ENCODE data around the gene BTG1.

Gene BTG1

DNA sequence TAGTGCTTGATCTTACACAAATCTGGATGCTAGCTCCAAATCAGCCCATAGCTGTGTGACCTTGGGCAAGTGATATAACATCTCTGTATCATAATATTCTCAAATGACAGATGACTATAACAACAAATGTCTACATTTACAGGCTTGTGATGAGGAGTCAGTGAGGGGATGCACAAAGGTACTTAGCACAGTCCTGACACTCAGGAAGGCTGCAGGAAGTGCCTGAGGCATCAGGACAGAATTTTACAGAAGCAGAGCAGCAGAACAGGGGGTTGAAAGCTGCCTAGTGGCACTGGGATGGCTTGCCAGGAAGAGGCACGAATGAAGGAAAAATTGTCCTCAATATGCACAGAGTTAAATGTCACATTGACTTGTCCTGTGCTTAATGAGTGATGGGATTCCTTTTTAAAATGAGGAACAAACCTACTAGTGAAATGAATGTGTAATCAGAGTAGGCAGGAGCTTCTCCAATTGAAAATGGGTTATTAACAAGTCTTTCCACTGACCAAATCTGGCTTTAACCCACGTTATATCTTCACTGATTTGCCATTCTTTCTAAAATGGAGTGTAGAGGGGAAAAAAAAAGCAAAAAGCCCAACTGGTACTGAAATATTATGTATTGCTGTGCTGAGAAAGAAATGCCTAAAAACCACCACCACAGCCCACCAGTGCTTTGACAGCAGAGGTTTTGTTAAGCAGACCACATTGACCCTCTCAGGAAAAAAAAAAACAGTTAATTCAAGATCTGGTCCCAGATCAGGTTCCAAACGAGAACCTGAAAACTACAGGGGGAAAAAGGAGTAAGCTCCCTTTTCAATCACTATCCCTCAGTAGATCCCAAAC lies 11.6 kb downstream of the BTG1 start:
- no peak for DNase-seq (ENCODE audit: low read depth in 1 of 2, low spot score in 1 of 2)

DNA sequence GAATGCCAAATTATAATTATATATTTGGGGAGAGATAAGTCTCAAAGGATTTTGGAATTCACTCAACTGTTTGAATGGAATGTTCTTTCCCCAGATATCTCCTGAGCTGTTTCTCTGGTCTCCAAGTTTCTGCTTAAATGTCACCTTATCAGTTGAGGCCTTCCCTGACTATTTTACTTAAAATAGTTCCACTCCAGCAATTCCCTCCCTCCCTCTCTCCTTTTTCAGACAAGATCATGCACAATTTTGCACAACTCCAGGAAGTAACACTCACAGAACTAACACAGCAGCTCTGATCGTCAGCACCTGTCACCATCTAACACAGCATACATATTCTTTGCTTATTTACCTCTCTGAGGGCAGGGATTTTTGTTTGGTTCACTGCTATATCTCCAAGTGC lies 12.5 kb downstream of the BTG1 start:
- no peak for DNase-seq (ENCODE audit: low read depth in 1 of 2, low spot score in 1 of 2)

- DNase-seq (ENCODE audit: low read depth in 1 of 2, low spot score in 1 of 2): no peak
These were observed 13.4 kb downstream of the BTG1 start for GRCh38 chr12:92132288-92132687.

DNA sequence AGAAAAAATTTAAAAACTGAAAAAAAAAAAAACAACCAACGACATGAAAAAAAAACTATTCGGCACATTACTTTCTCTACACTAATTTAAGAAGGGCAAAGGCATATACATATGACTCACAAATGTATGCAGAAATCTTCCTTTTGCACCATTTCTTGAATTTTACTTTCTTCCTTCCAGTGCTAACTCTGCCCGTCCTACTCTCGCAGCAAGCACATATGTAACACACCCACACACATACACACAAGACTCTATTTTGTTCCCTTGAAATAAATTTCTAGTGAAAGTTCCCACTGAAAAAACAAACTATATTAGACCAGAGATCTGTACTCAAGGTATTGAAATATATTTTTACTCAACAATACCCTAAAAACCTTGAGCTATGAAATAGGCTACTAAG lies 14.6 kb downstream of the BTG1 start:
- no peak for DNase-seq (ENCODE audit: low read depth in 1 of 2, low spot score in 1 of 2)

GRCh38 chr12:92129609-92130008 lies 16.0 kb downstream of the BTG1 start:
- no peak for DNase-seq (ENCODE audit: low read depth in 1 of 2, low spot score in 1 of 2)

GRCh38 chr12:92128612-92129011 lies 17.0 kb downstream of the BTG1 start:
- DNase-seq (ENCODE audit: low read depth in 1 of 2, low spot score in 1 of 2): no peak

DNA sequence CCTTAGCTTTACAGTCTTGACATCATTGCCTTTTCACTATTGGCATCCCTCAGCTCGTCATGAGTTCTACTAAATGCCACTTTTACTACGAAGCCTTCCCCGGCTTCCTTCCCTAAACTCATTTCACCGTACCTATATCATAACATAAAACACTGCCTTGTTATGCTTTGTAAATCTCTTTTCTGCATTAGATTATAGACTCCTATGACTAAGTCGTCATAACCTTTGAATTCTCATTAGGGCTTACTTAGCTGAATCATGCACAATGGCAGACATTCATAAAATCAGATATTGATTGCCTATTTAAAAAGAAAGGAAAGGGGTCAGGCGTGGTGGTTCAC lies 21.0 kb downstream of the BTG1 start:
- DNase-seq (ENCODE audit: low read depth in 1 of 2, low spot score in 1 of 2): no peak

DNA sequence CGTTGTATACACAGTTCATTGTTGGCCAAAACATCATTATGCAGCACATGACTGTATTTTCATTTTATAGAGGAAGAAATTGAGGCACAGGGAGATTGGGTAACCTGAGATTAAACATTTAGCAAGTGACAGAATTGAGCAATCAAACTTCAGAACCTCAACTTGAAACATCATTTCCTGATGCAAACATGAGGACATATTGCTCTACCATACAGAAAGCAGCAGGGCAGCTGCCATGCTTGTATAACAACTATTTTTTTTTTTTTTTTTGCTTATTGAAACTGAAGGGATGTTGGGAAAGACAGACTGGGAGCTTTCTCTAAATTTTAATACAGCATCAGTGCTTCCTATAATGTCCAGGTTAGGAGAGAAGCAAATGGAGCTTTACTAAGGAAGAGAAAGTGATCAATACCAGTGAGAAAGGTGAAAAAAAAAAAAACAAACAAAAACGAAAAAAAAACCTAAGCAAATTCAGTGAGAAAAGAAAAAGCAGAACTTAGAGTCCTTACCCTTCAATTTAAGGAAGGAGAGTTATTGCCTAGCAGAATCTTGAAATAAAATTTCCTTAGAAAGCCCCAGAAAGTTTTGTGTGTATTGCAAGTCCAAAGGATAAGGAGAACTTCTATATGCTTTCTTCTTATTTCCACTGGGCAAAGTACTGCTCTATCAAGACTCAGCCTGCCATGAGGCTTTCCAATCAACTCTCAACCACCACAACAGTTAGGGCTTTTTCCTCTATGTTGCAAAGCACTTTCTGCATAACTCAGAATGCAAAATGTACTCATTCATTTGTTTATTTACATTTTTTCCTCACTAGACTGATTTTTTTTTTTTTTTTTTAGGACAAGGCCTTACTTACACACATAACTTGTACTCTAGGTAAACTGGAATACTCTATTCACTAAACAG lies 21.6 kb downstream of the BTG1 start:
- DNase-seq (ENCODE audit: low read depth in 1 of 2, low spot score in 1 of 2): no peak

DNA sequence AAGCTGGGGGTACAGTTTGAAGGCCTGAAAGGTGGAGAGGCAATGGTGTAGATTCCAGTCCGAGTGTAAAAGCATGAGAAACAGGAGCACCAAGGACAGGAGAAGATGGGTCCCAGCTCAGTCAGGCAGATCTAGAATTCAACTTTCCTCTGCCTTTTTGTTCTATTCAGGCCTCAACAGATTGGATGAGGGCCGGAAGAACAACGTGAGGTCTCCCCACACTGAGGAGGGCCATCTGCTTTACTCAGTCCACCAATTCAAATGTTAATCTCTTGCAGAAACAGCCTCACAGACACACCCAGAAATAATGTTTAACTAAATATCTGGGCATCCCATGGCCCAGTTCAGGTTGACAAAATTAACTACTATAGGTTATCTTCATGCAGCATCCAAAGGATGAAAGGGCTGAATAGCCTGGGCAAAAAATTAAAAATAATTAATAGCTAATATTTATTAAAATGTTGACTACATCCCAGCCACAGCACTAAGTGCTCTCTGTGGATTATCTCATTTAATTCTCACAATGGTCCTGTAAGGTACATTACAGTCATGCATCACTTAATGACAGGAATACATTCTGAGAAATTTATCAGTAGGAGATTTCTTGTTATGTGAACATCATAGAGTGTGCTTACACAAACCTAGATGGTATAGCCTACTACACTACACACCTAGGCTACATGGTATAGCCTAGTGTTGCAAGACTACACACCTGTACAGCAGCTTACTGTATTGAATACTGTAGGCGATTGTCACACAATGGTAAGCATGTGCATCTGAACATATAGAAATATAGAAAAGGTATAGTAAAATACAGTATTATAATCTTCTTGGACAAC lies 22.5 kb downstream of the BTG1 start:
- no peak for DNase-seq (ENCODE audit: low read depth in 1 of 2, low spot score in 1 of 2)

GRCh38 chr12:92121826-92122225 lies 23.8 kb downstream of the BTG1 start:
- no peak for DNase-seq (ENCODE audit: low read depth in 1 of 2, low spot score in 1 of 2)

DNA sequence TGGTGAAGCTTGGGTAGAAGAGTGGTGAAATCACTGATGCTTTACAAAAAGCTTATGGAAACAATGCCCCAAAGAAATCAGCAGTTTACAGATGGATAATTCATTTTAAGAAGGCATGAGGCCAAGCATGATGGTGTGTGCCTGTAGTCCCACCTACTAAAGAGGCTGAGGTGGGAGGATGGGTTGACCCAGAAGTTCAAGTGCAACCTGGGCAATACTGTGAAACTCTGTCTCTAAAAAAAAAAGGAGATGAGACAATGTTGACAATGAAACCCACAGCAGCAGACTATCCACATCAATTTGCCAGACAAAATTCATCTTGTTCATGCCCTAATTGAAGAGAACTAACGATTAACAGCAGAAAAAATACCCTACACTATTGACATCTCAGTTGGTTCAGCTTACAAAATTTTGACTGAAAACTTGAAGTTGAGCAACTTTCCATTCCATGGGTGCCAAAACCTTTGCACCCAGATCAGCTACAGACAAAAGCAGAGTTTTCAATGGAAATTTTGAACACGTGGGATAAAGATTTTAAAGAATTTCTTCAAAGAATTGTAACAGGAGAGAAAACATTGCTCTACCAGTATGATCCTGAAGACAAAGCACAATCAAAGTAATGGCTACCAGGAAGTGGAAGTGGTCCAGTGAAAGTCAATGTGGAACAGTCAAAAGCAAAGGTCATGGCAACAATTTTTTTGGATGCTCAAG lies 26.7 kb downstream of the BTG1 start:
- no peak for DNase-seq (ENCODE audit: low read depth in 1 of 2, low spot score in 1 of 2)

DNA sequence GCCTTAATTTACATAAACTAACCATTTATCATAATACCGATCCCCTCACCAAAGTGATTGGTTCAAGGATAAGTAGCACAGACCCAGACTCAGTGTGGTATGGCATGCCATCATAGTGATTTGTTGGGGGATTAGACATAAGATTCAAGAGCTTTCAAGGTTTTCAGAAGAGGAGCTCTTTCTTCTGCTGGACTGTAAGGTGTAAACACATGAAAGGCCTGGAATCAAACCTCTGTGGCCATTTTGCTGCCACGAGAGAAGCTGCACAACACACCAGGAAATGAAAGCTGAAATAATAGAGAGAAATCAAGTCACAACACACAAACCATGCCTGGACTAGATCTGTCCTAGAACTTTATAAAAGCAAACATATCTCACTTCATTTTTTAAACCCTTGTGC lies 30.8 kb downstream of the BTG1 start:
- no peak for DNase-seq (ENCODE audit: low read depth in 1 of 2, low spot score in 1 of 2)

GRCh38 chr12:92111256-92111655 lies 34.4 kb downstream of the BTG1 start:
- DNase-seq (ENCODE audit: low read depth in 1 of 2, low spot score in 1 of 2): no peak

- no peak for DNase-seq (ENCODE audit: low read depth in 1 of 2, low spot score in 1 of 2)
These were observed 35.5 kb downstream of the BTG1 start for GRCh38 chr12:92110083-92110640.

GRCh38 chr12:92109613-92110012 lies 36.0 kb downstream of the BTG1 start:
- no peak for DNase-seq (ENCODE audit: low read depth in 1 of 2, low spot score in 1 of 2)

- no peak for DNase-seq (ENCODE audit: low read depth in 1 of 2, low spot score in 1 of 2)
These were observed 37.0 kb downstream of the BTG1 start for GRCh38 chr12:92108651-92109050.

DNA sequence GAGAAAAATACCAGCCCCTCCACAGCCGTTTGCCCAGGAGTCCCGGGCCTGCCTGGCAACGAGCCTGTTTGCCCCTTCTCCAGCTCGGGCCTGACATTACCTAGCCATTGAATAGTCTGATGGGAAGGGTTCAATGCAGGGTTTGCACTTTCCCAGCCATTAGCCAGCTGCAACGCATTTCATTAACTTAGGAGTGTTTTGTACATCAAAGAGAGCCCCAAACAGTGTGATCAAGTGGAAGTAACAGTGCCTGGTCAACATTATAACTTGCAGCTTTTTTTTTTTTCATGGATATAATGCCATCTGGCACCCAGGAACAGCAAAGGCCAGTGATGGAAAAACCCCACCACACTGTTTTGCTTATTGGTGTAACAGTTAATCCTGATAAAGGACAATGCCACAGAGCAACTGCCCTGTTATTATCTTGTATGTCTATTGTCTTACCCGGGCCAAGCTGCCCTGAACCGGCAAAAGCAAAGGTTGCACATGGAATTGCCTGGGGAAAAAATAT lies 38.0 kb downstream of the BTG1 start:
- no peak for DNase-seq (ENCODE audit: low read depth in 1 of 2, low spot score in 1 of 2)

GRCh38 chr12:92107094-92107493 lies 38.6 kb downstream of the BTG1 start:
- DNase-seq (ENCODE audit: low read depth in 1 of 2, low spot score in 1 of 2): no peak

DNA sequence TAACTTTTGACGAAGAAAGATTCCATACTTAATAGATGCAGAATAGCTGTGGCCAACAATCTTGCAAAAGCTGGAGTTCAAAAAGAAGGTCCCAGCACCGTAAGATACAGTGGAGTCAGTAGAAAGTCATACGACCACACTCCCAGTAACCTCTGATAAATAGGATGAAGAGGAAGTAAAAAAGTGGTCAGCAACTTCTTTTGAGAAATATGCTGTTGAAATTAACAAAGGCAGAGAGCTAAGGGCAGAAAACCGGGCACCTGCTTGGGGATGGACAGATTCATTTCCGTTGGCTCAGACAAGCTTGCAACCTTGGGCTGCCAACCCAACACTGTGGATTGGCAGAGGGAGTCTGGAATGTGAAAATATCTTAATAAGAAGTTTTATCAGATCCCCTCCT lies 40.0 kb downstream of the BTG1 start:
- DNase-seq (ENCODE audit: low read depth in 1 of 2, low spot score in 1 of 2): no peak

DNA sequence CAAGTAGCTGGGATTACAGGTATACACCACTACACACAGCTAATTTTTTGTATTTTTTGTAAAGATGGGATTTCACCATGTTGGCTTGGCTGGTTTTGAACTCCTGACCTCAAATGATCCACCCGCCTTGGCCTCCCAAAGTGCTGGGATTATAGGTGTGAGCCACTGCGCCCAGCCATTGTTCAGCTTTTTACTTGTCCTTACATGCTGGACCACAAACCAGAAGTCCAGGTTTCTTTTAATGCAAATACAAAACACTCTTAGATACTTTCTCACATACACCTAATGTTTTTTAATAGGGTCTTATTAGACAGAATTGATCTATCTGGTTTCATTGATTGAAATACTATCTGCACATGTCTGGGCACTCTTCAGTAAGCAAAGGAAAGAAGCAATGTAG lies 40.5 kb downstream of the BTG1 start:
- DNase-seq (ENCODE audit: low read depth in 1 of 2, low spot score in 1 of 2): no peak

Measured in activated T-helper 1 cell treated with anti-CD3 and anti-CD28 coated beads, Interleukin-2, amount 50 U/mL, for 16 hours (primary cell).